Activated naive CD4-positive, alpha-beta T cell treated with anti-CD3 and anti-CD28 coated beads, Interleukin-2, amount 50 U/mL, for 24 hours (primary cell): Measurements from ENCODE around the gene HES3.

Experiments
- H3K27ac Mint-ChIP-seq: one replicate; pipeline ENCODE4 v1.8.0; 2021; ENCODE audit warnings: mild to moderate bottlenecking, mixed read lengths
- H3K27me3 Mint-ChIP-seq: one replicate; pipeline ENCODE4 v1.8.0; 2021; ENCODE audit warnings: mixed read lengths
- H3K36me3 Mint-ChIP-seq: one replicate; pipeline ENCODE4 v1.8.0; 2021; ENCODE audit warnings: mixed read lengths
- H3K4me1 Mint-ChIP-seq: one replicate; pipeline ENCODE4 v1.8.0; 2021; ENCODE audit warnings: mixed read lengths
- H3K4me3 Mint-ChIP-seq: one replicate; pipeline ENCODE4 v1.8.0; 2021; ENCODE audit warnings: mild to moderate bottlenecking, mixed read lengths
- H3K9me3 Mint-ChIP-seq: one replicate; pipeline ENCODE4 v1.8.0; 2021; ENCODE audit warnings: mixed read lengths

Gene HES3, protein sequence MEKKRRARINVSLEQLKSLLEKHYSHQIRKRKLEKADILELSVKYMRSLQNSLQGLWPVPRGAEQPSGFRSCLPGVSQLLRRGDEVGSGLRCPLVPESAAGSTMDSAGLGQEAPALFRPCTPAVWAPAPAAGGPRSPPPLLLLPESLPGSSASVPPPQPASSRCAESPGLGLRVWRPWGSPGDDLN

DNA sequence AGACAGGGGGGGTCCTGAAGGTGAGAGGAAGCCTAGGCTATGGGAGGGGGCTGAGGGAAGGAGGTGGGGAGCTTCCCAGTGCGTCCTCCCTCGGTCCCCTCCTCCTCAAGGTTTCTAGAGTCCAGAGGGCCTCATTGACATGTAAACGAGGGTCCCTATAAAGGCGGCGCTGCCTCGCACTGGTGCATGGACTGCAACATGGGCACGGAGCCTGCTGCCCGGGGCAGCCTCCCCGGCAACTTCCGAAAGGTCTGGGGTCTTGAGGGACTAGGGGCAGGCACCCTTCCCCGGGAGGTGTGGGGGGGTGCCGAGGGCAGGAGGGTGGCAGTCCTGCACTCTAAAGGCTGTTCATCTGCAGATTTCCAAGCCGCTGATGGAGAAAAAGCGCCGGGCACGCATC is at the start of gene HES3:
HES3 (plus strand) TSS at position 187 of the 400 bp plus-strand sequence; CDS start at position 374, 187 bp downstream.
- H3K4me3 Mint-ChIP-seq: no peak within 1 kb of the TSS

DNA sequence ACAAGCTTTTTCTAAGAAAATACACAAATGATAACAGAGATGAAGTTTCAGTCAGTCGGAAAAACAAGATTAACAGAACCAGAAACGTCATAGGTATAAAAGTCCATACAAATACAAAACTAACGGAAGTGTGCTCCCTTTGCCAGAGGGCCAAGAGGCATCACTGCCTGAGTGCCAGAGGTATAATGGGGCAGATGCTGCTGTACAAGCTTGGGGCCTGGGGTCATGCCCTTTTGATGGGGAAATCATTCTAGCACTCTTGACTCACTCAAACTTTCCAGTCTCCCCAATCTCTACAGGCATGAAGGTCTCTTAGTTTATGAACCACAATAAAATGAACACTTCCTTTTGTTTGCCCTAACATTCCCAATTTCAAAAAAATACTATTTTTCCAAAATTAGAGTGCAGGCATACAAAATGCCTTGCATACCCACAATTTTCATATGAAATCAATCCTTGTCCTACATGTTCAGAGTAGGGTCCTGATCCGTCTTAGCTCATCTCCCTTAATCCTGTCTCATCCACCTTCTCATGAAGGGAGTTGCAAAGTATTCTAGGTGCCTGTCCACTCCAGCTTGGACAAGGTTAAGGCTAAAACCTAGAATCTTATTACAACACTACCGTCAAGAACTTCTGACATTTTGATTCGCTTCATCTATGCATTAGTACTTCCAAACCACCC is 46.1 kb upstream of the HES3 start:
- peaks cover 21% of the 10 kb centered on the region for H3K36me3 Mint-ChIP-seq
- peak overlapping the region; percentile 100 for H3K4me3 Mint-ChIP-seq
- no peaks in the 10 kb centered on the region for H3K27me3 Mint-ChIP-seq
- H3K27ac Mint-ChIP-seq: peak overlapping the region; percentile 98
- H3K9me3 Mint-ChIP-seq: no peaks in the 10 kb centered on the region
- peaks cover 51% of the 10 kb centered on the region for H3K4me1 Mint-ChIP-seq

More for the DNA sequence above, at the start of gene HES3:
- Mint-ChIP-seq H3K27me3 (peaks cover 39% of the 10 kb centered on the region), H3K9me3 (no peaks in the 10 kb centered on the region), H3K27ac (no peak within 1 kb of the TSS), H3K36me3 (no peaks in the 10 kb centered on the region), H3K4me1 (peaks cover 22% of the 10 kb centered on the region)

DNA sequence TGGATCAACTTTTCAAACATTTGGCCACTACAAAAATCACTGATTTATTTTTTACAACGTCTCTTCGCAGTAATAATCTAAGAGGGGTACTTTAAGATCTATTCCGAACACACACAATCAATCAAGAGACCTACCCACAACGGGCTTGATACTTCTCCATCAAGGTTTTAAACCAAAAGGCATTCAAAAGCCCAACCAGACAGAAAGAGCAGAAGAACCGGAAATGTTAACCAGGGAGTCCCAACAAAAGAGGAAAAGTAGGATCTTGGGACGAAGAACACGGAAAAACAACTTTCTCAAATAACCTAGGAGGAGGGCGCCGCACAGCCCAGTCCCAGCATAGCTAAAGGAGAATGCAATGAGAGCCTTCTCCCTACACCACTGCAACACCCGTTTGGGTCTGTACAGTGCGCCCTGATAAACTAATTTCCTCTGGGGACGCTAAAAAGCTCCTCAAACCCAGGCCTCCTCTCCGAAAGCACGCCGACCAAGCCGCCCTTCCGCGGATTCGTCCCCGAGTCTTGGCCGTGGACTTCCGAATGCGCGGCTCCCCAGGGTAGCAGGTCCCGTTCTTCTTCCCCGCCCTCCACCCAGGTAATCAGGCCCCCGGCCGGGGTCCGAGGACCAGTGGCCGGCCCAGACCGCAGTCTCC is 45.2 kb upstream of the HES3 start:
- Mint-ChIP-seq H3K9me3 (no peaks in the 10 kb centered on the region), H3K27ac (peak overlapping the region; percentile 98), H3K27me3 (no peaks in the 10 kb centered on the region), H3K36me3 (peaks cover 19% of the 10 kb centered on the region), H3K4me3 (peak overlapping the region; percentile 100), H3K4me1 (peaks cover 49% of the 10 kb centered on the region)

- H3K27ac Mint-ChIP-seq: peak within 1 kb of the TSS; percentile 98
These were observed 44.4 kb upstream of the HES3 start, which contains the start of gene RPL22 for GRCh38 chr1:6199298-6200187. Gene RPL22, minus strand, starts transcription at chr1:6199595. Its CDS starts 22 bp downstream, at chr1:6199573.

GRCh38 chr1:6200188-6200809 is 43.7 kb upstream of the HES3 start:
- Mint-ChIP-seq H3K4me3 (peak overlapping the region; percentile 100), H3K9me3 (no peaks in the 10 kb centered on the region), H3K27ac (peak overlapping the region; percentile 98), H3K36me3 (peaks cover 19% of the 10 kb centered on the region), H3K4me1 (peaks cover 48% of the 10 kb centered on the region), H3K27me3 (peaks cover 1% of the 10 kb centered on the region)

More at GRCh38 chr1:6199298-6200187, 44.4 kb upstream of the HES3 start, which contains the start of gene RPL22:
- Mint-ChIP-seq H3K4me3 (peak within 1 kb of the TSS; percentile 100), H3K4me1 (peaks cover 46% of the 10 kb centered on the region), H3K27me3 (peaks cover 1% of the 10 kb centered on the region), H3K9me3 (no peaks in the 10 kb centered on the region), H3K36me3 (peaks cover 19% of the 10 kb centered on the region)

DNA sequence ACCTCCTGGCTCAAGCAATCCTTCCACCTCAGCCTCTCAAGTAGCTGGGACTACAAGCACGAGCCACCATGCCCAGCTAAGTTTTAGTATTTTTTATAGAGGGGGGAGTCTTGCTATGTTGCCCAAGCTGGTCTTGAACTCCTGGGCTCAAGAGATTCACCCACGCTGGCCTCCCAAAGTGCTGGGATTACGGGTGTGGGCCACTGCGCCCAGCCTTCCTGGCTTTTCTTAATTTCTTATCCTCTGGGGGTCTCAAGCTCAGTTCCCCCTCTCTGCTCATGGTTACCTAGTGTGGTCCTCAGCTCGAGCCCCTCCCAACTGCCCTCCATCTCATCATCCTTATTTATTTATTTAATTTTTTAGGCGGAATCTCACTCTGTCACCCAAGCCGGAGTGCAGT is 41.7 kb upstream of the HES3 start:
- Mint-ChIP-seq H3K27ac (no peak overlapping the region), H3K36me3 (peaks cover 12% of the 10 kb centered on the region), H3K4me3 (peak overlapping the region; percentile 7), H3K9me3 (no peaks in the 10 kb centered on the region), H3K4me1 (peaks cover 36% of the 10 kb centered on the region), H3K27me3 (peaks cover 5% of the 10 kb centered on the region)

- Mint-ChIP-seq H3K36me3 (no peaks in the 10 kb centered on the region), H3K27ac (no peak within 1 kb of the TSS), H3K27me3 (peaks cover 15% of the 10 kb centered on the region), H3K9me3 (no peaks in the 10 kb centered on the region), H3K4me3 (peak within 1 kb of the TSS; percentile 80), H3K4me1 (peaks cover 5% of the 10 kb centered on the region)
These were observed 38.0 kb upstream of the HES3 start, which contains the start of gene RNF207 for GRCh38 chr1:6205849-6206519. Gene RNF207, plus strand, starts transcription at chr1:6206119. Its CDS starts 417 bp downstream, at chr1:6206536.

DNA sequence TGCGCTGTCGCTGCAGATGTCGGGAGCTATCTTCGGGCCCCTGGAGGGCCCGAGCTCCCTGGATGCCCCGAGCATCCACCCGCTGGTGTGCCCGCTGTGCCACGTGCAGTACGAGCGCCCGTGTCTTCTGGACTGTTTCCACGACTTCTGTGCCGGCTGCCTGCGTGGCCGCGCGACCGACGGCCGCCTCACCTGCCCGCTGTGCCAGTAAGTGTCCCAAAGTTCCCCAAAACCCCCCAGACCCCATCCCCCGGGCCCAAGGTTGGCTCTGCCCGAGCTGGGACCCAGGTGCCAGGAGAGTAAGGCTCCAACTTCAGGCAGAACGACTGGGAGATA is 37.5 kb upstream of the HES3 start:
- Mint-ChIP-seq H3K36me3 (no peaks in the 10 kb centered on the region), H3K4me1 (peaks cover 3% of the 10 kb centered on the region), H3K27ac (no peak overlapping the region), H3K27me3 (peaks cover 15% of the 10 kb centered on the region), H3K4me3 (peak overlapping the region; percentile 63), H3K9me3 (no peaks in the 10 kb centered on the region)

DNA sequence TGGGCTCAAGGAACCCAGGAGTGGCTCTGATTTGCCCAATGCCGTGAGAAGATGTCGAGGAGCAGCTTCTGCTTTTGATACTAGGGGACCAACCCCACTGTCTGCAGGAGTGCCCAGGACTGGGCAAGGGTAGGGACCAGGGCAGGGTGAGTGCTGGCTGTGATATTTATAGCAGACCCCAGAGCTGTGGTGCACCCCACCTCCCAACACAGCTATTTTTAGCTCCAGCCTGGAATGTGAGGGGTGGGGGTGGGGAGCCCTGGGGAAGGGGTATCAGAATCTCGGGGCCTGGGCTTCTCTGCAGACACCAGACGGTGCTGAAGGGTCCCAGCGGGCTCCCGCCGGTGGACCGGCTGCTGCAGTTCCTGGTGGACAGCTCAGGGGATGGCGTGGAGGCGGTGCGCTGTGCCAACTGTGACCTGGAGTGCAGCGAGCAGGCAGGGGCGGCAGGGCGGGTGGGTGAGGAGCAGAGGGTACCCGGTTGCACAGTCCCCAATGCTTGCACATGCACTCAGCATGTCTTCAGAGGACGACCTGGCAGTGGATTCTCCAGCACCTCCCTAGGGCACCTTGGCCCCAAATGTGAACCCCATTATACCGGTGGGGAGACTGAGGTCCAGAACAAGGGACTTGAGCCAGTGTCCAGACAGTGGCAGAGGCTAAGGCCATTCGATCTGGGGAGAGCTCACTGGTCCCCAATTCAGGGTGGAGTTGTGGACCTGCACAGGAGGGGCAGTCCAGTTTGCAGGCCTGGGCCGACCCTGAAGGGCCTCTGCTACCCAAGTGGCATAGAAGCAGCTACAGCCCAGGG is 36.7 kb upstream of the HES3 start:
- no peaks in the 10 kb centered on the region for H3K36me3 Mint-ChIP-seq
- peaks cover 3% of the 10 kb centered on the region for H3K4me1 Mint-ChIP-seq
- peak overlapping the region; percentile 63 for H3K4me3 Mint-ChIP-seq
- H3K27me3 Mint-ChIP-seq: peaks cover 15% of the 10 kb centered on the region
- H3K9me3 Mint-ChIP-seq: no peaks in the 10 kb centered on the region
- H3K27ac Mint-ChIP-seq: no peak overlapping the region

GRCh38 chr1:6207921-6208320 is 36.1 kb upstream of the HES3 start:
- Mint-ChIP-seq H3K27ac (no peak overlapping the region), H3K4me1 (peaks cover 3% of the 10 kb centered on the region), H3K27me3 (peaks cover 15% of the 10 kb centered on the region), H3K9me3 (no peaks in the 10 kb centered on the region), H3K36me3 (no peaks in the 10 kb centered on the region), H3K4me3 (no peak overlapping the region)

DNA sequence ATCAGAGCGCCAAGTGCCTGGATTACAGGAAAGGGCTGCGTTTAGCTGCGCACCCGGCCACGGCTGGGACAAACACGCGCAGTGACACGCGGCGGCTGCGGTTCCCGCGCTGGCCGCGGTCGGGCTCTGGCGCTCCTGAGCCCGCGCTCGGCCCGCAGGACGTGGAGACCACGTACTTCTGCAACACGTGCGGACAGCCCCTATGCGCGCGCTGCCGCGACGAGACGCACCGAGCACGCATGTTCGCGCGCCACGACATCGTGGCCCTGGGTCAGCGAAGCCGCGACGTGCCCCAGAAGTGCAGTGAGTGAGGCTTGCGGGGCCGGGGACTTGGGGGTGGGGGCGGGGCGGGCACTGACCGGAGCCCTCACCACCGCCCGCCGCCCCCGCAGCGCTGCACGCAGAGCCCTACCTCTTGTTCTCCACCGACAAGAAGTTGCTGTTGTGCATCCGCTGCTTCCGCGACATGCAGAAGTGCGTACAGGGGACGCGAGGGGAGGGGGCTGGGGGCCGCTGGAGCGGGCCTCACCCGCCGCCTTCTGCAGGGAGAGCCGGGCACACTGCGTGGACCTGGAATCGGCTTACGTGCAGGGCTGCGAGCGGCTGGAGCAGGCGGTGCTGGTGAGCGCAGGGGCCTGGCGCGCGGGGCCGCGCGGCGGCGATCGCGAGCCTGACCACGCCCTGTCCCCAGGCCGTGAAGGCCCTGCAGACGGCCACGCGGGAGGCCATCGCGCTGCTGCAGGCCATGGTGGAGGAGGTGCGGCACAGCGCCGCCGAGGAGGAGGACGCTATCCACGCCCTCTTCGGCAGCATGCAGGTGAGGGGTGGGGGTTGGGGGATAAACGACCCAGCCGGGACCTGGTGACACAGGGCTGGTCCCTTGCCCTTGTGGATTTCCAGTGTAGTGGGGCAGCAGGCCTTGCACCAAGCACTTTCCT is 35.0 kb upstream of the HES3 start:
- Mint-ChIP-seq H3K9me3 (no peaks in the 10 kb centered on the region), H3K36me3 (no peaks in the 10 kb centered on the region), H3K4me1 (peaks cover 3% of the 10 kb centered on the region), H3K27me3 (peaks cover 15% of the 10 kb centered on the region), H3K27ac (no peak overlapping the region), H3K4me3 (peak overlapping the region; percentile 36)

DNA sequence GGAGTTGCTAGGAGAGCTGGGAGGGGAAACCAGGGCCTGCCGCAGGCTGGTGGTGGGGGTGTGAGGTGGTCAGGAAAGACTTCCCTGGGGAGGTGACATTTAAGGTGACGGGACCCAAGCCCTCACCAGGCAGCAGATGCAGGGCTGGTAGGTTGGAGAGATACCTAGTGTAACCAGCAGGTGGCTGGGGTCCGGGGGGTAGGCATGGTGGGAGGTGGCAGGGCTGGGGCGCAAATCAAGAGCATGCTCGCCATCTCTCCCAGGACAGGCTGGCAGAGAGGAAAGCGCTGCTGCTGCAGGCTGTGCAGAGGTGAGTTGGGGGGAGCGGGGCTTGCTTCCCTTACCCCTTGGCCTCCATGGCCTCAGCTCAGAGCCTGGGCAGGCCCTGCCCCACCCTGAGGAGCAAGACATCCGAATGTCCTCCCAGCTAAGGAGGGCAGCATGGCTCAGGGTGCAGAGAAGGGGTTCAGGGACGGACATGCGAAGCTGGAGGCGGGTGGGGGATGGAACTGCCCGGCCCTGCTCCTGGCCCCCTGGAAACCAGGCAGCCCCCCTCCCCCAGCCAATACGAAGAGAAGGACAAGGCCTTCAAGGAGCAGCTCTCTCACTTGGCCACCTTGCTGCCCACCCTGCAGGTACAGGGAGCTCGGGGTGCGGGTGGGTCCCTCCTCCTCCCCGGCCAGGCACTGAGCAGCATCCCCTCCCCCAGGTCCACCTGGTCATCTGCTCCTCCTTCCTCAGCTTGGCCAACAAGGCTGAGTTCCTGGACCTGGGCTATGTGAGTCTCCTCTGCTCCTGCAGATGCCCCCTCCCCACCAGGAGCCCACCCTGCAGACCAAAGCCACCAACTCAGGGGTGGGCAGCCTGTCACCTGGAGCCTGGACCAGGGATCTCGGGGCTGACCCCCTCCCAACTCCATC is 34.1 kb upstream of the HES3 start:
- peaks cover 15% of the 10 kb centered on the region for H3K27me3 Mint-ChIP-seq
- peak overlapping the region; percentile 36 for H3K4me3 Mint-ChIP-seq

More for the DNA sequence above, 34.1 kb upstream of the HES3 start:
- Mint-ChIP-seq H3K36me3 (no peaks in the 10 kb centered on the region), H3K4me1 (no peaks in the 10 kb centered on the region), H3K9me3 (no peaks in the 10 kb centered on the region), H3K27ac (no peak overlapping the region)
